Midbrain (tissue), 1 donor: ENCODE results near the gene SLK.

ENCODE experiments used
- DNase-seq: peaks from one replicate; lab custom pipeline; 2025; lab: John Stamatoyannopoulos, UW

The SLK gene

GRCh38 chr10:103990121-103990520 lies 23.2 kb downstream of the SLK start:
- no peak for DNase-seq

GRCh38 chr10:103990531-103990930 lies 23.6 kb downstream of the SLK start:
- DNase-seq, result no peak

- no peak for DNase-seq
Observed at GRCh38 chr10:103991393-103992128, 24.6 kb downstream of the SLK start.

GRCh38 chr10:103995134-103995533 lies 28.2 kb downstream of the SLK start:
- no peak for DNase-seq

- no peak for DNase-seq
Observed at GRCh38 chr10:103998805-103999204, 31.9 kb downstream of the SLK start.

- no peak for DNase-seq
Observed at GRCh38 chr10:104002911-104003310, 36.0 kb downstream of the SLK start.

- DNase-seq, result no peak
Observed at GRCh38 chr10:104005172-104005863, 38.4 kb downstream of the SLK start.

- no peak for DNase-seq
Observed at GRCh38 chr10:104011904-104012303, 45.0 kb downstream of the SLK start.

GRCh38 chr10:104013489-104013888 lies 46.5 kb downstream of the SLK start:
- no peak for DNase-seq

GRCh38 chr10:104014176-104014575 lies 47.2 kb downstream of the SLK start:
- no peak for DNase-seq

GRCh38 chr10:104016661-104017060 lies 49.7 kb downstream of the SLK start:
- no peak for DNase-seq

- no peak for DNase-seq
Observed at GRCh38 chr10:104018471-104018870, 51.5 kb downstream of the SLK start.

GRCh38 chr10:104020020-104020419 lies 53.1 kb downstream of the SLK start:
- DNase-seq, result no peak

GRCh38 chr10:104021246-104021645 lies 54.3 kb downstream of the SLK start:
- no peak for DNase-seq

GRCh38 chr10:104022026-104022425 lies 55.1 kb downstream of the SLK start:
- DNase-seq, result no peak

GRCh38 chr10:104025524-104025923 lies 58.6 kb downstream of the SLK start:
- DNase-seq, result no peak

GRCh38 chr10:104026762-104027161 lies 59.8 kb downstream of the SLK start:
- DNase-seq, result no peak

- peak; percentile 46 for DNase-seq
Observed at GRCh38 chr10:104028146-104028545, 61.2 kb downstream of the SLK start.

GRCh38 chr10:104028823-104029520 lies 62.0 kb downstream of the SLK start:
- no peak for DNase-seq

GRCh38 chr10:104029521-104029860 lies 62.6 kb downstream of the SLK start:
- DNase-seq, result peak; percentile 73

GRCh38 chr10:104031631-104032030 lies 64.7 kb downstream of the SLK start:
- DNase-seq, result no peak

GRCh38 chr10:104032144-104032775 lies 65.3 kb downstream of the SLK start:
- DNase-seq, result peak; percentile 37
